Lower leg skin (tissue), 4 donors: ENCODE results near the gene C9orf72. TPM values are rescaled to one million over a fixed set of nuclear protein-coding genes. Genes with fewer than 3 reads are reported as not detected.

Experiments used
- DNase-seq, 2 donors: peaks; one replicate each; pipeline ENCODE4 v3.0.0-alpha.2; 2019; ENCODE audit warnings: low spot score in 2 of 2
- H3K4me3 ChIP-seq: fragments of 200-600 bp; sonication (generic); 2 replicates; pipeline ENCODE4 v1.5.1; 2017; ENCODE audit warnings: mild to moderate bottlenecking, low read depth; ENCODE audit not compliant: poor library complexity, severe bottlenecking
- CTCF ChIP-seq, 3 donors: fragments of 450-650 bp; IDR thresholded peaks; one replicate each; pipeline ENCODE4 v1.5.1; 2016; ENCODE audit warnings: antibody characterized with exemption in 3 of 3, mild to moderate bottlenecking in 3 of 3, moderate library complexity in 2 of 3
- POLR2A ChIP-seq, 2 donors: fragments of 450-650 bp; IDR thresholded peaks; one replicate each; pipeline ENCODE4 v1.6.1; 2016 to 2017; ENCODE audit warnings: antibody characterized with exemption in 2 of 2, mild to moderate bottlenecking in 1 of 2, moderate library complexity in 1 of 2
- WGBS, 2 donors: methylation state at CpG; one replicate each; pipeline ENCODE4 v1.1.5; 2018; 5-methylcytosine and 5-hydroxymethylcytosine counted together
- intact Hi-C: fragments of 100-400 bp; cut with DNase I; formaldehyde crosslinking; loops from one replicate; pipeline ENCODE4 v1.15.0; 2023; ENCODE audit warnings: low total_unique reads
- total RNA-seq, 4 donors: library from RNA; depleted of rRNA; stranded (reverse); fragments of >200 nt; gene quantifications; one replicate each; pipeline ENCODE4 v1.1.0, GENCODE V29; 2016

Gene C9orf72
- total RNA-seq, 4 donors from 2014 or later = 10.3 to 16.6 (median 12.5) TPM

- 76 to 83% methylated on average over 11 of the region's 11 CpGs for WGBS, 2 donors
- DNase-seq = no peak
- intact Hi-C loops = no loop called here
- TF ChIP-seq POLR2A (IDR thresholded peaks at IDR 0.05) = no peak
- no peak for TF ChIP-seq CTCF (IDR thresholded peaks at IDR 0.05)
- no peak overlapping the region for H3K4me3 ChIP-seq
Measured at GRCh38 chr9:27497883-27498417, 75.3 kb downstream of the C9orf72 start.

Other genes with a start within 250 kb of the C9orf72 start
- gene IFNK, start 49.2 kb downstream of the C9orf72 start, total RNA-seq = not detected
- 10 to 100 TPM in 2 of 4 donors, 1 to 10 TPM in 2; 8.2 to 16.5 (median 10.5) TPM for gene MOB3B, start 43.7 kb downstream of the C9orf72 start, total RNA-seq